OCI-M2 (cell line): Measurements from ENCODE around the gene KIAA0513.
A peak's percentile ranks its signal among the peaks of the same experiment; 100 is the strongest.
"Not testable (repeated sequence)": the region's sequence is repeated elsewhere in the genome, so short reads cannot be mapped to it uniquely, and the experiment has no call there.

Source experiments
- DNase-seq: peaks from one replicate; lab custom pipeline; 2025; ENCODE audit not compliant: unreplicated experiment; lab: John Stamatoyannopoulos, UW

Gene KIAA0513

GRCh38 chr16:85104821-85105391 is 77.3 kb downstream of the KIAA0513 start:
- DNase-seq: no peak

DNA sequence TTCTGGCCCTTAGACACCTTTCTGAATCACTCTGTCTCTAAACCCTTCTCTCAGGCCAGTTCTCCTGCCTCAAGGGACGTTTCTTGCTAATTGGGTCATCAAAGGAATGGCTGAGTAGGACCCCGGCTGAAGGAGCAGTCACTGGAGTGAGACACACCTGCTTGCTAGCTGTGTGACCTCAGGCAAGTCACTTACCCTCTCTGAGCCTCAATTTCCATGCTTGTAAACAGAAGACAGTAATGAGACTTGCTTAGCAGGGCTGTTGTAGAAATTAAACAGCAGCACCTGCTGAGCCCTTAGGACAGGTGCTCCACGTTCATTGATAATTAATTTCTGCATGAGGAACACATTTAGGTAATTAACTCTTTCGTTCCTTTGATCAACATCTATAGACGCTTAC is 77.9 kb downstream of the KIAA0513 start:
- DNase-seq: no peak

GRCh38 chr16:85107083-85107482 is 79.5 kb downstream of the KIAA0513 start:
- DNase-seq: no peak

- DNase-seq: no peak
These were observed 79.9 kb downstream of the KIAA0513 start for GRCh38 chr16:85107532-85107931.

DNA sequence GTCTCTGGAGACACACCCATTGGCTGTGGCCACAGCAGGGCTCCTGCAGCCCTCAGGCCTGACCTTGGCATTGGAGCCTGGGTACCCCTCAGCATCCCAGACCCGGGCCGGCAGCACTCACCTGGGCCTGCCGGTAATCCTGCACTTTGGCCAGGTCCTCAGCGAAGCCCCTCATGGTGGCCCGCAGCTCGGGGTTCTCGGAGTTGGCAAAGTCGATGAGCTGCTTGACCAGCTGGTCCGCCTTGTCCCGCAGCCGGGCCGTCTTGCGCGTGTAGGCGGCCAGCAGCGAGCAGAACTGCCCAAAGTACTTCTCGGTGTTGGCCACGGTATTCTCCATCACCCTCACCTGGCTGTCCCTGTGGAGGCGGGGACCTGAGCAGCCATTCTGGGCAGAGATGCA is 82.5 kb downstream of the KIAA0513 start:
- DNase-seq: no peak

GRCh38 chr16:85111184-85111583 is 83.6 kb downstream of the KIAA0513 start:
- no peak for DNase-seq

- no peak for DNase-seq
These were observed 84.8 kb downstream of the KIAA0513 start, which contains the start of gene CIBAR2 for GRCh38 chr16:85112364-85112763. Gene CIBAR2 (minus strand): TSS chr16:85112472. CDS start chr16:85112352, 120 bp downstream.

DNA sequence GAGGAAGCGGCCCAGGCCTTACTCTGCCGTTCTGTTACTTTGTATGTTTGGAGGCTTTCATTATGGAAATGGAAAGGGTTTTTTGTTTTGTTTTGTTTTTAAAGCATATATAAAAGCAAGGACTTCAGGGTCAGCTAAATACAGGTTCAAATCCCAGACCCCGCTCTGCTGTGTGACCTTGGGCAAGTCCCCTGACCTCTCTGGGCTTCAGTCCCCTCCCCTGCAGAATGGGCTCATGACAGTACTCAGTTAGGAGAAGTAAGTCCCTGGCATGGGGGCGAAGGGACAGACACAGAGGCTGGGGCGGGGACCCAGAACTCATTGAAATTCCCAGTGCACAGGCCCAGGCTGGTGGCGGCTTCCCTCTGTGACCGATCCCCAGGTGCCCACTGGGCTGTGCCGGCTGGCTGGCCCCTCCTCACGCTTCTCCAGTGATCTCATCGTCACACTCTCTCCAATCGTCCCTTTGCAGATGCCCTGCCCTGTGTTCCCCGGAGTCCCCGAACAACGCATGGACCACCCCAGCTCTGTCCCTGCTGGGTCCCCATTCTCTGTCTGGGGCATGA is 85.7 kb downstream of the KIAA0513 start:
- no peak for DNase-seq

- DNase-seq: no peak
These were observed 86.3 kb downstream of the KIAA0513 start for GRCh38 chr16:85113913-85114312.

- peak; percentile 13 for DNase-seq
These were observed 87.4 kb downstream of the KIAA0513 start for GRCh38 chr16:85114909-85115567.

- DNase-seq: no peak
These were observed 89.8 kb downstream of the KIAA0513 start for GRCh38 chr16:85117418-85117817.

- no peak for DNase-seq
These were observed 92.4 kb downstream of the KIAA0513 start for GRCh38 chr16:85120006-85120340.

GRCh38 chr16:85123441-85123840 is 95.8 kb downstream of the KIAA0513 start:
- DNase-seq: not testable (repeated sequence)

GRCh38 chr16:85123891-85124635 is 96.5 kb downstream of the KIAA0513 start:
- DNase-seq: no peak

DNA sequence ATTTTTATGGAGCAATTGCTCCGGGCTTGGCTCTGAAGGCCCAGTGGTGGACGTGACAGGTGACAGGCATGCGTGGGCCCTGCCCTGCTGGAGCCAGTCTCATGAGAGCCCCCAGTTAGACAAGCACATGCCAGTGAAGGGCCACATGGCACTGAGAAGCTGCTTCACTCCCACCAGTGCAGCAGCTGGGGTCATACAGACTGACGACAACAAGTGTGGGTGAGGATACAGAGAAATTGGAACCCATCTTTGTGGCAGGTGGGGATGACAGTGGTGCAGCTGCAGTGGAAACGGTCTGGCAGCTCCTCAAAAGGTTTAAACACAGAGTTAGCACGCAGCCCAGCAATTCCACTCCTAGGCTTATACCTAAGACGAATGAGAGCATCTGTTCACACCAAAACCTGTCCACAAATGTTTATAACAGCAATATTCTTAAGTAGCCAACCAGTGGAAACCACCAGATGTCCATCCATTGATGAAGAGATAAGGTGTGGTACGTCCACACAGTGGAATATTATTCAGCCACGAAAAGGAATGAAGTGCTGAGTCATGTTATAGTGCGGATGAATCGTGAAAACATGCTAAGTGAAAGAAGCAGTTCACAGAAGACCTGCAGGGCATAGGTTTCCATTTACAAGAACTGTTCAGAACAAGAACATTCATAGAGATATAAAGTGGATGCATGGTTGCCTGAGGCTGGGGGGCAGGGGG is 97.2 kb downstream of the KIAA0513 start:
- DNase-seq: no peak

DNA sequence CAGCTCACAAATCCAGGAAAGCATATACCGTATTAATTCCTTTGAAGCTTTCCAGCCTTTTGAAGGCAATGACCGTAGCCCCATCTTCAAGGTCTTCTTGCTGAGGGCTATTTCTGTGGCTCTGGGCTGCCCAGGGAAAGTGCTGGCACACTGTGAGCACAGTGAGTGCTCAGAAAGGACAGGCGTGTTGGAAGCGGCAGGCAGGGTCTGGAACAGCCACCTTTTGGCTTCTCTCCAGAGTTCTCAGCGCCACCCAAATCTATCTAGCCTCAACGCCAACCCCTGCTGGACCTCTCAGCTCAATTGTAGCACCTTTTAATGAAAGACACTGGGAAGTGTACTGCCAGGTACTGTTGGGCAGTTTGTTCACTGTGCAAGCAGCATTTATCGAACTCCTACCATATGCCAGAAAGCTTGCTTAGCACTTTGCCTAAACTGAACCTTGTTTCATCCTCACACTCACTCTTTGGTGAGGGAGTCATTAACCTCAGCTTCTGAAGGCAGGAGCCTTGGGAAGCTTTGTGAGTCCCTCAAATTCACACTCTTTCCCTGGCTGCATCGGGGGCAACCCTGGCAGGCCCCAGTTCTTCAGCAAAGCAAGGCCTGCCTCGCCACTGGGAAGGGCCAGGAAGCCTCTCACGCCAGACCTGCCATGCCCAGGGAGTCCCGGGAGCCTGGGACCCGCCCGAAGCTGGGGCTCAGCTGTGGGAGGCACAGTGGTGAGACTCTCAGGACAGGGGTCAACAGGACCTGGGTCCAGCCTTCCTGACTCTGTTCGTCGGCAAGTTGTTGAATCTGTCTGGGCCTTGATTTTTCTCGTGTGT is 98.2 kb downstream of the KIAA0513 start:
- no peak for DNase-seq

DNA sequence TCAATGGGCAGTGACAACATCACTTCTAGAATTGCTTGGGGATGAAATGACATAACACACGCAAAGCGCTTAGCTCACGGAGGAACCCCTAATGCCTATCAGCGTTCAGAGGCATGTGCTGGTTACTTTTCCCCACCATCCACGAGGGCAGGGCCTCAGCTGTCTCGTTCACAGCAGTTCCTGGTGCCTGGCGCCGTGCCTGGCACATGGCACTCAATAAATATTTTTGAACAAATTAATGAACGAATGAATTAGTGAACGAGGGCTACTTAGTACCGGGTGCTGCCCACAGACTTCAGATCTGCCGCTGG is 98.8 kb downstream of the KIAA0513 start:
- no peak for DNase-seq

- no peak for DNase-seq
These were observed 99.2 kb downstream of the KIAA0513 start for GRCh38 chr16:85126705-85127378.

GRCh38 chr16:85127379-85127723 is 99.8 kb downstream of the KIAA0513 start:
- no peak for DNase-seq
